HG02763 (cell line): ENCODE measurements around the gene USP49.

Source experiments
- ATAC-seq: cut with Tn5 transposase; IDR thresholded peaks from one replicate; pipeline ENCODE4 v1.9.1; 2021; ENCODE audit warnings: mild to moderate bottlenecking, moderate library complexity; ENCODE audit not compliant: unreplicated experiment

USP49 gene

DNA sequence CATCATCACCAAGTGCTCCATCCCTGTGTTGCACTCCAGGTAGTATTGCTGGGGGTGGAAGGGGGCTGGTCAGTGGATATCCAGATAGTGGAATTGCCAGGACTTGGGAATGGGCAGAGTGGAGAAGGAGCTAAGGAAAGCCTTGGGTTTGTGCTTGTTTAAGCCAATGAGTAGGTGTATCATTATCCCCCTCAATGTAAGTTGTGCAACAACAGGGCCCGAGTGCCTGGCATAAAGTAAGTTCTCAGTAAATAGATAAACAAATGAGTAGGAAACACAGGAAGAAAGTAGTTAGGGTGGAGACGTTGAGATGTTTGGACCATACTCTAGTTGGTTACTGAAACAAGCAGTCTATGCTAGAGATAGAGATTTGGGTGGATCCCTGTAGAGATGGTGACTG, 36.6 kb upstream of the USP49 start:
- no peak for ATAC-seq

DNA sequence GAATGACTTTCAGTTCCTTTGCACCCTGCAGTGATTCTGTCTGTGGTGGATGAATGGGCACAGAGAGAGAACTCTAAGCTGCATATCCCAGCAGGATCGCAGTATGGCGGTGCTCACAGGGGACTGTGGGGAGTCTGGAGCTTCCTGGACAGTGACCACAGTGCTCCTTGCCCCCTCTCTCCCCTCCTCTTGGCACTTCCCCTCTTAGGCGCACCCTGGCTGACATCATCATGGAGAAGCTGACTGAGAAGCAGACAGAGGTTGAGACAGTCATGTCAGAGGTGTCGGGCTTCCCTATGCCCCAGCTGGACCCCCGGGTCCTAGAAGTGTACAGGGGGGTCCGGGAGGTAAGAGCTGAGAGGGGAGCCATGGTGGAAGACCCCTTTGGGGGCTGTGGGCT, 34.7 kb upstream of the USP49 start:
- no peak for ATAC-seq

DNA sequence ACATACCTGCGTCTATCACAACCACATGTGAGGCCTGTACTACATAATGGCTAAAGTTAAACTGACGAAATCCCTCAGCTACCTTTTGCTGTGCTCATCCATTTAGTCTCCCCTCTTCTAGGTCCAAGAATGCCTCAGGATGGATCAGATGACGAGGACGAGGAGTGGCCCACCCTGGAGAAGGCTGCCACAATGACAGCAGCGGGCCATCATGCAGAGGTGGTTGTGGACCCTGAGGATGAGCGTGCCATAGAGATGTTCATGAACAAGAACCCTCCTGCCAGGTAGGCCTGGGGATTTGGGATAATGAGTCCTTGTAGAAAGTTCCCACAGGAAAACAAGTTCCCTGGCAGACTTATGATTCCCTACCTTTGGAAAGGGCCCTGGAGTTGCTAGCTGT, 32.1 kb upstream of the USP49 start:
- ATAC-seq: no peak

DNA sequence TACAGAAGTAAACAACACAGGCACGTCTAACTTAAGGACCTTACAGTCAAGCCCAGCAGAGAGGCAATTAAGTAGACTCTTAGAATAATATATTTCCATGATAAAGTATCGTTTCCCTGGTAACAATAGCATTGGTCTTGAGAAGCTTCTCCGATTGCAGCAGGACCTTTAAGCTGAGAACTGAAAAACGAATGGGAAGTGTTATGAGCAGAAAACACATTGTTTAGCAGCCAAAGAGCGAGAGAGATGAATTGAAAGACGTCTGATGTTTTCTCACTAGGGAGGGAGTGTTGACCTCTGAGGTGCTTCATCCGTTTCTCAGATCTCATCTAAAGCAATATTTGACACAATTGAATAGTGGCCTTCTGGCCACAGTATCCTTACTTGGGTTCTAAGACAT, 27.0 kb upstream of the USP49 start:
- no peak for ATAC-seq

DNA sequence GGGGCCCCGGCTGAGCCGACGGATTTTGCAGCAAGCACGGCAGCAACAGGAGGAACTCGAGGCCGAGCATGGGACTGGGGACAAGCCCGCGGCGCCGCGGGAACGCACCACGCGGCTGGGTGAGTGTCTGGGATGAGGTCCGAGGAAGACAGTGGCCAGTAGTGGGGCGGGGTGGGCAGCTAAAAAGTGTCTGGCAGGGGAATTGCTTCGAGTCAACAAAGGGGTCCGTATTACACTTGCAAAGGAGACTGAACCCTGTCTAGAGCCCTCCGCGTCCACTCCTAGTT, 26.5 kb upstream of the USP49 start:
- no peak for ATAC-seq

DNA sequence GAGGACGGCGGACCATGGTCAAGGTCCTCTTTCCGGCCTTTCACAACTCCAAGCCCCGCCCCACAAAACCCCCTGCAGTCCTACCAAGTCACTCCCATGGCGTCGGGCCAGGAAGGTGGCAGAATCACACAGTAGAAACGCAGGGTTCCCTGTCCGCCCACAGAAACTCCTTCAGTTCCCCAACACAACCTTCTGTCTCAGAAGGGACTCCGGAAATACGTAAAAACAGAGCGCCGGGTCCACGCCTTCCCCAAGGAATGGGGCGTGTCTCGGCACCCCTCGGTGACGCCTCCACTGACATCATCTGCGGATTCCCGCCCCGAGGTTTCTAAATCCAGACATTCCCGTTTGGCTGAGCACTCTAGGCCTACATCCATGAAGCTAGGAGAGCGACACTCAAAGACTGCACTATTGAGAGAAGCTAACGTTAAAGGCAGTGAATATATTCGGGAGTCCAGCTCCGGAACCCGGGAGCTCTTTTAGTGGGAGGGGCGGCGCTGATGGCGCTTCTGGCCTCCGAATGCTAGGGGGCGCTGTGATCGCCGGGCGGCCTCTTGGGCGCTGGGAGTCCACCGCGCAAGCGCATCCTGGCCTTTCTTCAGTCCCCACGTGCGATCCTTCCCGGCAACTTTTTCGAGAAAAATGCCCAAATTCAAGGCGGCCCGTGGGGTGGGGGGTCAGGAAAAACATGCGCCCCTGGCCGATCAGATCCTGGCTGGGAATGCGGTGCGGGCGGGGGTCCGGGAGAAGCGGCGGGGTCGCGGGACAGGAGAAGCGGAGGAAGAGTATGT, 25.9 kb upstream of the USP49 start, which contains the start of the genes BYSL and MED20:
Gene BYSL, plus strand, starts transcription at position 579 of the 791 bp plus-strand sequence. Its CDS starts 64 bp downstream, at position 643.
Gene MED20, minus strand, starts transcription at position 219 of the 791 bp plus-strand sequence. Its CDS starts 121 bp downstream, at position 98.
- ATAC-seq: peak; percentile 90

DNA sequence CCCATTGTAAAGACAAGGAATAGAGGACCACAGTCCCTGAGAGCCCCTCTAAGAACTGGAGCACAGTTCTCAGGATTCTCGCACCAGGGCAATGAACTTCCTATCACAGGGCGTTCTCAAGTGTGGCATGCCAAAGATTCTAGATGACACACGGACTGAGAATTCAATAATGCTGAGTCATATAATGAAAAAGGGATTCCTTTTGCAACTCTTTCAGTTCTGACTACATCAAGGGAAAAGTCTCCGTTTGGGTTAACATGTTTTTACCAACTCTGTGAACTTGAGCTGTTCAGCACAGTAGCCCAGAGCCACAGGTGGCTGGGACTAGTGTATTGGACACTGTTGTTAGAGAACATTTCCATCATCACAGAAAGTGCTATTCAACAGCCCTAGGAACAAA, 22.4 kb upstream of the USP49 start:
- no peak for ATAC-seq

- ATAC-seq: no peak
Observed at GRCh38 chr6:41914869-41915530, 19.8 kb upstream of the USP49 start.

GRCh38 chr6:41914343-41914742, 19.2 kb upstream of the USP49 start:
- no peak for ATAC-seq

DNA sequence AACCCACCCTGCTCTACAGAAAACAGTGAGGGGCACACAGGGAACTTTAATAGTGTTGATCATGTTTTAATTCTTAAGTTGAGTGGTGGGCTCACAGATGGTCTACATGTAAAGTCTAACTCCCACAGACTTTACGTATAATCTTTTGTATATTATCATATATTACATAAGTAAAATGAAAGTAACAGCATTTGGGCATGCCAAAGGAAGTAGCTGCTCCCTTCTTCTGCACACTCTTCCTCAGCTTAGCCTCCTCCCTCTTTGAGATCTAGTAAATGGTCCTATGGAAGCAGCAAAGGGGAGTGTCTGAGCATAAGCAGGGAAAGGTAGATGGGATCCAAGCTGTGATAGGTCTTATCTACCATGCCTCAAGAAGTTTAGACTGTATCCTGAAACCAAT, 14.6 kb upstream of the USP49 start:
- no peak for ATAC-seq

DNA sequence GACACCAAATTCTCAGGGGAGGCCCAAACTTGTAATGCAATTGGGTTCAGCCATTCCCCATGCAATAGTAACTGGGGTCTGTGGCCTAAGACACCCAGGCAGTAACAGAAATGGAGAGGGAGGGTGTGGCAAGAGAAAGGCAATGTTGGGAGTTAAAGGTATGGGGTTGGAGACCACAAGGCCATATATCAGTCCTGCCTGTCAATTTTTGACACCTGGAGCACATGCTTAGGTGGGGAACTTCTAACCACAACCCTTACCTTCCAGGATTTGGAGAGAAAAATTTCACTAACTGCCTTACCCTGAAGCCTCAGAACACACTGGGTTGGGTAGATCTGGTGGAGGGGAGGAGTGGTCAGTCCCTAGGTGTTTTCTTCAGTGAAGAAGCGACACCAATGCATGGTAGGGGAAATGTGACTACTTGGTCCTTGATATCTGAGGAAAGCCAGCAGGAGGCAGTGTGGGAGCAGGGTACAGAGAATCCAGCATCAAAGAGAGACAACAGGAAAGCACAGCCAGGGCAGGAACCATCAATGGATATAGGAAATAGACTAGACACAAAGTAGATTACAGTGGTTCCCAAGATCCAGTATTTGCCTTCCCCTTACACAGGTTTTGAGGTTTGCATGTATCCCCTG, 6.8 kb upstream of the USP49 start:
- ATAC-seq: no peak

GRCh38 chr6:41900861-41901260, 5.7 kb upstream of the USP49 start:
- no peak for ATAC-seq

GRCh38 chr6:41896281-41896680, 1.1 kb upstream of the USP49 start:
- ATAC-seq: no peak

- peak; percentile 16 for ATAC-seq
Observed at GRCh38 chr6:41894366-41895299, 542 bp downstream of the USP49 start.

DNA sequence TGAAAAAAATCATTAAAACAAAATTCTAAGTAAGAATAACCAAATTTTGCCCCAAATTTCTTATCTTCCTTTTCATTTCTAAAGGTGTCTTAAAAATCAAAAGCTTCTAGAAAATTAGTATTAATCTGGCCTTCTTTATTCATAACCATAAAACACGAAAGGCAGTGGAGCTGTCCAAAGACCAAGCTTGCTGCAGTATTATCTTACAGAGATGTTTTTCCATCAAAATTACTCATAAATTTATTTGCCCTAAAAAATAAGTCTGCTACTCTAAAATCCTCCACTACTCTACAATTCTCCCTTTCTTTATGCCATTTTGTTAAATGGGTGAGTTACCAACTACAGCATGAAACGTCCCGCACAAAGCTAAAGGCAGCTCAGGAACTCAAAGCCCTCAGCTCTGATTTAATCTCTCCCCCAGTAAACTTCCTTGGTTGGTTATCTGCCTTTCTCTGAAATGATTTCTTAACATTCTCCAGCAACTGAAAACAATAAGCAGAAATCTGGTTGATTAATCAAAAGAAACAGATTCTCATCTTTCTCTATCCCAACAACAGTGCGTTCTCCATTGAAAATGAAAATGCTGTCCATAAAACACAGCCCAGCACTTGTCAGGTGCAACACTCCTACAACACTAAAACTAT, 2.1 kb downstream of the USP49 start:
- ATAC-seq: no peak

GRCh38 chr6:41887331-41887751, 7.8 kb downstream of the USP49 start:
- ATAC-seq: no peak

- ATAC-seq: no peak
Observed at GRCh38 chr6:41885930-41886329, 9.2 kb downstream of the USP49 start.

- ATAC-seq: no peak
Observed at GRCh38 chr6:41884957-41885356, 10.2 kb downstream of the USP49 start.

DNA sequence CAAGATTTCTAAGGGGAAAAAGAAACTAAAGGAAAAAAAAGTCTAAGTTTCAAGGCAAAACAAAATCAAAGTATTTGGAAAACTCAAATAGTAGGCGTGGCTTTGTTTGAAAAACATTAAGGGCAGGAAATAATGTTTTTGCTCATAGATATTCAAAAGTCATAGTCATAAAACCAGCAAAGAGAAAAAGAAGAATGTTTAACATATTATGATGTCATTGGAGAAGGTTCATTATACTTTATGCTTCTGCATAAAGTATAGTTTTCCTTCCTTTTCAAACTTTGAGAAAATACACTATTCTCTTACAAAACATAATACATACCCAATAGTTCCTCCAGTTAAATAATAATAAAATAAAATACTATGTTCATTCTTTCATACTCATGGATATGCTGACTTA, 13.7 kb downstream of the USP49 start:
- ATAC-seq: no peak

DNA sequence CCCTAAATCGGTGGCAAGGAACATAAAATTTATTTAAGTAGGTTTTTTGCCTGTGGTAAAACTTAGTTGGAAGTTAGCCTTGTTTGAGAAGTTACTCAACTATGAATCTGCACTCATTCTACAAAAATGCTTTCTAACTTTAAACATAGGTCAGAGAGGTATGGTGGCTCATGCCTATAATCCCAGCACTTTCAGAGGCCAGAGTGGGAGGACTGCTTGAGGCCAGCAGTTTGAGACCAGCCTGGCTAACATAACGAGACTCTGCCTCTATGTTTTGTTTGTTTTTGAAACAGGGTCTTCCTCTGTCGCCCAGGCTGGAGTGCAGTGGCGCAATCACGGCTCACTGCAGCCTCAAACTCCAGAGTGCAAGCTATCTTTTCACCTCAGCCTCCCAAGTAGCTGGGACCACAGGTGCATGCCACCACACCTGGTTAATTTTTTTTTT, 16.2 kb downstream of the USP49 start:
- ATAC-seq: no peak
